Tibial nerve (tissue), 4 donors: ENCODE data around the gene TMEM129. TPM values are rescaled to one million over a fixed set of nuclear protein-coding genes. Genes with fewer than 3 reads are reported as not detected.
A peak's percentile ranks its signal among the peaks of the same experiment; 100 is the strongest.

Experiments used
- DNase-seq, 2 donors: peaks; one replicate each; pipeline ENCODE4 v3.0.0-alpha.2; 2019; ENCODE audit warnings: low spot score in 2 of 2
- H3K27ac ChIP-seq, 4 donors: fragments of 200-600 bp; sonication (generic) in 3 of 4; one replicate each; pipeline ENCODE4 v1.5.1; 2017 to 2019; ENCODE audit warnings: mild to moderate bottlenecking in 1 of 4
- H3K27me3 ChIP-seq, 2 donors: fragments of 200-600 bp; sonication (generic) in 1 of 2; one replicate each; pipeline versions ENCODE4 v1.5.1 to v1.6.0; 2017 to 2019
- H3K36me3 ChIP-seq, 3 donors: fragments of 200-600 bp; sonication (generic); one replicate each; pipeline ENCODE4 v1.5.1; 2018 to 2019
- H3K4me1 ChIP-seq, 4 donors: fragments of 200-600 bp; sonication (generic) in 3 of 4; one replicate each; pipeline ENCODE4 v1.5.1; 2017 to 2019
- H3K4me3 ChIP-seq, 4 donors: fragments of 200-600 bp; sonication (generic) in 3 of 4; one replicate each; pipeline ENCODE4 v1.5.1; 2017 to 2019; ENCODE audit warnings: mild to moderate bottlenecking in 1 of 4, moderate library complexity in 1 of 4
- H3K9me3 ChIP-seq, 4 donors: fragments of 200-600 bp; sonication (generic) in 3 of 4; one replicate each; pipeline ENCODE4 v1.5.1; 2017 to 2019
- CTCF ChIP-seq, 5 experiments: fragments of 200-600 bp in 3 of 5; fragments of 450-650 bp in 2 of 5; sonication (generic) in 3 of 5; IDR thresholded peaks; one replicate each; pipeline ENCODE4 v1.5.1; 2016 to 2019; ENCODE audit warnings: antibody characterized with exemption in 5 of 5, mild to moderate bottlenecking in 3 of 5, moderate library complexity in 2 of 5
- EP300 ChIP-seq, 2 donors: sonication (generic); formaldehyde crosslinking; IDR thresholded peaks; one replicate each; pipeline ENCODE4 v1.6.1; 2017; ENCODE audit warnings: antibody characterized with exemption in 2 of 2, mild to moderate bottlenecking in 1 of 2
- POLR2A ChIP-seq, 2 donors: fragments of 450-650 bp; IDR thresholded peaks; one replicate each; pipeline ENCODE4 v1.6.1; 2017; ENCODE audit warnings: antibody characterized with exemption in 2 of 2, mild to moderate bottlenecking in 2 of 2, moderate library complexity in 2 of 2
- WGBS, 2 donors: methylation state at CpG; one replicate each; pipeline ENCODE4 v1.1.5; 2018; 5-methylcytosine and 5-hydroxymethylcytosine counted together
- total RNA-seq, 4 donors: library from RNA; depleted of rRNA; stranded (reverse); fragments of >200 nt; gene quantifications; one replicate each; pipeline ENCODE4 v1.1.0, GENCODE V29; 2016

TMEM129 gene
- total RNA-seq, 4 donors from 2014 or later, result 60.1 to 88.5 (median 82.2) TPM

GRCh38 chr4:1683736-1684505 lies 37.2 kb downstream of the TMEM129 start, which contains the start of gene FAM53A:
Gene FAM53A, minus strand, starts transcription at chr4:1684313. Its CDS starts 15,572 bp downstream, at chr4:1668741.
- TF ChIP-seq CTCF (IDR thresholded peaks at IDR 0.05) (peak in 3 of 5 experiments; percentile 6 to 47 (median 33)), POLR2A (IDR thresholded peaks at IDR 0.05) (peak in 1 of 2 donors; percentile 36), EP300 (IDR thresholded peaks at IDR 0.05) (no peak)
- Histone ChIP-seq H3K27me3 (no peaks in the 10 kb centered on the region), H3K27ac (peak within 1 kb of the TSS; percentile 50 to 91 (median 80)), H3K36me3 (no peaks in the 10 kb centered on the region), H3K4me3 (peak within 1 kb of the TSS; percentile 49 to 86 (median 66)), H3K9me3 (no peaks in the 10 kb centered on the region), H3K4me1 (peaks cover 0 to 20% (median 2%) of the 10 kb centered on the region in 4 donors)
- DNase-seq, result no peak
- WGBS, 2 donors, result 1 to 4% methylated on average over 25 to 33 of the region's 118 CpGs

GRCh38 chr4:1683261-1683735 lies 37.8 kb downstream of the TMEM129 start:
- WGBS, 2 donors, result 7 to 10% methylated on average over 13 of the region's 13 CpGs
- Histone ChIP-seq H3K4me3 (peak overlapping the region; percentile 49 to 86 (median 66)), H3K27me3 (no peaks in the 10 kb centered on the region), H3K36me3 (no peaks in the 10 kb centered on the region), H3K27ac (peak overlapping the region; percentile 50 to 91 (median 80)), H3K9me3 (no peaks in the 10 kb centered on the region), H3K4me1 (peaks cover 0 to 20% (median 2%) of the 10 kb centered on the region in 4 donors)
- DNase-seq, result peak; percentile 14 to 41
- TF ChIP-seq CTCF (IDR thresholded peaks at IDR 0.05) (no peak), EP300 (IDR thresholded peaks at IDR 0.05) (no peak), POLR2A (IDR thresholded peaks at IDR 0.05) (no peak)

GRCh38 chr4:1682860-1683259 lies 38.3 kb downstream of the TMEM129 start:
- Histone ChIP-seq H3K27me3 (no peaks in the 10 kb centered on the region), H3K36me3 (no peaks in the 10 kb centered on the region), H3K27ac (peak overlapping the region in 3 of 4 donors; percentile 72 to 91 (median 89)), H3K4me3 (peak overlapping the region in 3 of 4 donors; percentile 61 to 86 (median 71)), H3K4me1 (peaks cover 0 to 20% (median 2%) of the 10 kb centered on the region in 4 donors), H3K9me3 (no peaks in the 10 kb centered on the region)
- no peak for TF ChIP-seq CTCF (IDR thresholded peaks at IDR 0.05)
- TF ChIP-seq POLR2A (IDR thresholded peaks at IDR 0.05), result no peak
- no peak for TF ChIP-seq EP300 (IDR thresholded peaks at IDR 0.05)
- DNase-seq, result no peak
- 81 to 83% methylated on average over 13 of the region's 13 CpGs for WGBS, 2 donors

DNA sequence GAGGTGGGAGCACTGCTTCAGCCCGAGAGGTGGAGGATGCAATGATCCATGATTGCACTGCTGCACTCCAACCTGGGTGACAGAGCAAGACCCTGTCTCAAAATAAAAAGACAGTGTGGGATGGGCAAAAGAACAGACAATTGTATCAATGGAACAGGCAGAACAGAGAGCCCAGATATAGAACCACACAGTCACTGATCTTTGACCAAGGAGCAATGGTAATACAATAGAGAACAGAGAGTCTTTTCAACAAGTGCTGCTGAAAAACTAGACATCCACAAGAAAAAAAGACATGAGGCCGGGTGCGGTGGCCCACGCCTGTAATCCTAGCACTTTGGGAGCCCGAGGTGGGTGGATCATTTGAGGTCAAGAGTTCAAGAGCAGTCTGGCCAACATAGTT lies 42.9 kb downstream of the TMEM129 start:
- Histone ChIP-seq H3K4me3 (no peak overlapping the region), H3K9me3 (no peaks in the 10 kb centered on the region), H3K27ac (no peak overlapping the region), H3K4me1 (peaks cover 0 to 5% (median 2%) of the 10 kb centered on the region in 4 donors), H3K27me3 (no peaks in the 10 kb centered on the region), H3K36me3 (no peaks in the 10 kb centered on the region)
- WGBS, 2 donors, result 36 to 45% methylated on average over 5 of the region's 5 CpGs
- no peak for TF ChIP-seq CTCF (IDR thresholded peaks at IDR 0.05)
- TF ChIP-seq EP300 (IDR thresholded peaks at IDR 0.05), result no peak
- no peak for TF ChIP-seq POLR2A (IDR thresholded peaks at IDR 0.05)
- DNase-seq, result no peak
